GM06990 (cell line): ENCODE data around the gene PRRT1B.

Experiments used
- DNase-seq: peaks from one replicate; pipeline ENCODE4 v3.0.0-alpha.2; 2011; ENCODE audit not compliant: insufficient read length; ENCODE audit errors: extremely low read depth
- H3K27me3 ChIP-seq: replicated peaks from 2 replicates; pipeline ENCODE4 v1.6.0; 2011; ENCODE audit warnings: low read length; ENCODE audit not compliant: control insufficient read depth, insufficient read depth
- H3K36me3 ChIP-seq: 2 replicates; pipeline ENCODE4 v1.5.1; 2011; ENCODE audit warnings: low read length; ENCODE audit not compliant: control insufficient read depth, insufficient read depth
- H3K4me3 ChIP-seq: replicated peaks from 2 replicates; pipeline ENCODE4 v1.5.1; 2011; ENCODE audit warnings: low read depth, mild to moderate bottlenecking, control low read depth, low read length
- CTCF ChIP-seq: IDR thresholded peaks from 2 replicates; pipeline ENCODE4 v1.5.1; 2011; ENCODE audit warnings: low read length, control low read depth, mild to moderate bottlenecking, inconsistent platforms; ENCODE audit not compliant: insufficient read depth, poor library complexity, severe bottlenecking

PRRT1B gene

GRCh38 chr9:131523451-131524435 lies 21.6 kb upstream of the PRRT1B start:
- H3K4me3 ChIP-seq: no peak overlapping the region
- no peaks in the 10 kb centered on the region for H3K27me3 ChIP-seq
- H3K36me3 ChIP-seq: peaks cover 30% of the 10 kb centered on the region
- no peak for TF ChIP-seq CTCF
- no peak for DNase-seq

GRCh38 chr9:131524665-131525315 lies 20.5 kb upstream of the PRRT1B start:
- DNase-seq: no peak
- Histone ChIP-seq H3K4me3 (no peak overlapping the region), H3K36me3 (peaks cover 30% of the 10 kb centered on the region), H3K27me3 (no peaks in the 10 kb centered on the region)
- TF ChIP-seq CTCF: no peak

- TF ChIP-seq CTCF: no peak
- Histone ChIP-seq H3K36me3 (peaks cover 26% of the 10 kb centered on the region), H3K27me3 (no peaks in the 10 kb centered on the region), H3K4me3 (no peak overlapping the region)
- no peak for DNase-seq
These were observed 19.4 kb upstream of the PRRT1B start for GRCh38 chr9:131525643-131526565.

- no peak for DNase-seq
- Histone ChIP-seq H3K36me3 (peaks cover 24% of the 10 kb centered on the region), H3K27me3 (no peaks in the 10 kb centered on the region), H3K4me3 (no peak overlapping the region)
- TF ChIP-seq CTCF: no peak
These were observed 17.1 kb upstream of the PRRT1B start for GRCh38 chr9:131528186-131528585.

GRCh38 chr9:131528886-131529505 lies 16.3 kb upstream of the PRRT1B start:
- no peak overlapping the region for H3K4me3 ChIP-seq
- peaks cover 19% of the 10 kb centered on the region for H3K36me3 ChIP-seq
- no peaks in the 10 kb centered on the region for H3K27me3 ChIP-seq
- no peak for TF ChIP-seq CTCF
- no peak for DNase-seq
